Smooth muscle cell (in vitro differentiated cells): Measurements from ENCODE around the gene SERTAD3. TPM values are rescaled to one million over a fixed set of nuclear protein-coding genes. Genes with fewer than 3 reads are reported as not detected.

Experiments
- DNase-seq: peaks from one replicate; lab custom pipeline; 2025; ENCODE audit not compliant: unreplicated experiment; lab: John Stamatoyannopoulos, UW
- H2AFZ ChIP-seq: fragments of 200-600 bp; sonication (generic); 2 replicates; pipeline ENCODE4 v1.6.0; 2016; ENCODE audit warnings: antibody characterized with exemption, low read depth, mild to moderate bottlenecking
- H3F3A ChIP-seq: fragments of 200-600 bp; sonication (generic); 2 replicates; pipeline ENCODE4 v1.6.0; 2017; ENCODE audit warnings: antibody characterized with exemption, low read depth
- H3K27ac ChIP-seq: fragments of 200-600 bp; sonication (generic); 2 replicates; pipeline ENCODE4 v1.5.1; 2016; ENCODE audit warnings: low read depth, mild to moderate bottlenecking
- H3K27me3 ChIP-seq: fragments of 200-600 bp; sonication (generic); 2 replicates; pipeline ENCODE4 v1.6.1; 2016; ENCODE audit warnings: low read depth, mild to moderate bottlenecking
- H3K36me3 ChIP-seq: fragments of 200-600 bp; sonication (generic); 2 replicates; pipeline ENCODE4 v1.5.1; 2016; ENCODE audit warnings: low read depth
- H3K4me1 ChIP-seq: fragments of 200-600 bp; sonication (generic); 2 replicates; pipeline ENCODE4 v1.5.1; 2016; ENCODE audit warnings: low read depth
- H3K4me2 ChIP-seq: fragments of 200-600 bp; sonication (generic); 2 replicates; pipeline ENCODE4 v1.6.0; 2016; ENCODE audit warnings: mild to moderate bottlenecking
- H3K4me3 ChIP-seq: fragments of 200-600 bp; sonication (generic); 2 replicates; pipeline ENCODE4 v1.5.1; 2016; ENCODE audit warnings: mild to moderate bottlenecking
- H3K79me2 ChIP-seq: fragments of 200-600 bp; sonication (generic); 2 replicates; pipeline ENCODE4 v1.6.0; 2016; ENCODE audit warnings: low read depth, mild to moderate bottlenecking
- H3K9ac ChIP-seq: fragments of 200-600 bp; sonication (generic); 2 replicates; pipeline ENCODE4 v1.6.0; 2016; ENCODE audit warnings: low read depth
- H3K9me3 ChIP-seq: fragments of 200-600 bp; sonication (generic); replicated peaks from 2 replicates; pipeline ENCODE4 v1.5.1; 2016; ENCODE audit warnings: low read depth
- H4K20me1 ChIP-seq: fragments of 200-600 bp; sonication (generic); 2 replicates; pipeline ENCODE4 v1.6.0; 2016; ENCODE audit warnings: low read depth
- CTCF ChIP-seq: fragments of 200-600 bp; sonication (generic); IDR thresholded peaks from 2 replicates; pipeline ENCODE4 v1.5.1; 2017; ENCODE audit warnings: borderline replicate concordance, mild to moderate bottlenecking, antibody characterized with exemption; ENCODE audit not compliant: insufficient read depth, poor library complexity, severe bottlenecking
- WGBS: methylation state at CpG from one replicate; pipeline ENCODE4 v1.1.7; 2016; ENCODE audit warnings: low lambda C conversion rate; 5-methylcytosine and 5-hydroxymethylcytosine counted together
- polyA plus RNA-seq: library from polyadenylated mRNA; unstranded; fragments of >200 nt; fragmentation: Nextera tagmentation; extraction: Ambion mirVana; gene quantifications from 2 replicates; pipeline ENCODE4 v1.2.1, GENCODE V29; 2016
- total RNA-seq: library from RNA; depleted of rRNA; stranded (reverse); fragments of >200 nt; gene quantifications from 2 replicates; pipeline ENCODE4 v1.2.3, GENCODE V29; 2014

The SERTAD3 gene
- total and polyA plus RNA-seq, 2 experiments from 2014 or later: 43.1 to 82.9 TPM

GRCh38 chr19:40472516-40472915, 28.4 kb upstream of the SERTAD3 start:
- no peak overlapping the region for H3K9ac ChIP-seq
- no peaks in the 10 kb centered on the region for H3F3A ChIP-seq
- no peaks in the 10 kb centered on the region for H3K4me1 ChIP-seq
- DNase-seq: no peak
- no peaks in the 10 kb centered on the region for H3K36me3 ChIP-seq
- no peak for TF ChIP-seq CTCF
- 95% methylated on average over 13 of the region's 13 CpGs for WGBS
- no peak overlapping the region for H3K4me3 ChIP-seq
- no peaks in the 10 kb centered on the region for H3K79me2 ChIP-seq
- no peak overlapping the region for H3K27ac ChIP-seq
- no peak overlapping the region for H3K4me2 ChIP-seq
- no peak overlapping the region for H2AFZ ChIP-seq
- H3K27me3 ChIP-seq: peaks cover 3% of the 10 kb centered on the region
- no peaks in the 10 kb centered on the region for H4K20me1 ChIP-seq
- H3K9me3 ChIP-seq: no peaks in the 10 kb centered on the region

- H3K79me2 ChIP-seq: no peaks in the 10 kb centered on the region
- peaks cover 2% of the 10 kb centered on the region for H3K4me1 ChIP-seq
- no peak for TF ChIP-seq CTCF
- H3F3A ChIP-seq: no peaks in the 10 kb centered on the region
- no peak overlapping the region for H3K4me3 ChIP-seq
- peaks cover 14% of the 10 kb centered on the region for H3K27me3 ChIP-seq
- H3K27ac ChIP-seq: no peak overlapping the region
- no peak overlapping the region for H3K4me2 ChIP-seq
- DNase-seq: no peak
- no peaks in the 10 kb centered on the region for H3K36me3 ChIP-seq
- H2AFZ ChIP-seq: no peak overlapping the region
- H4K20me1 ChIP-seq: no peaks in the 10 kb centered on the region
- no peaks in the 10 kb centered on the region for H3K9me3 ChIP-seq
- no peak overlapping the region for H3K9ac ChIP-seq
- WGBS: 99% methylated on average over 3 of the region's 3 CpGs
These were observed 27.0 kb upstream of the SERTAD3 start for GRCh38 chr19:40471111-40471510.

- Histone ChIP-seq H3K4me2 (no peak overlapping the region), H3F3A (no peaks in the 10 kb centered on the region), H3K36me3 (no peaks in the 10 kb centered on the region), H3K9me3 (no peaks in the 10 kb centered on the region), H3K4me3 (no peak overlapping the region), H4K20me1 (no peaks in the 10 kb centered on the region), H3K27ac (no peak overlapping the region), H3K9ac (no peak overlapping the region), H3K27me3 (peaks cover 14% of the 10 kb centered on the region), H2AFZ (no peak overlapping the region), H3K4me1 (peaks cover 4% of the 10 kb centered on the region), H3K79me2 (no peaks in the 10 kb centered on the region)
- no peak for TF ChIP-seq CTCF
- WGBS: 97% methylated on average over 6 of the region's 6 CpGs
- no peak for DNase-seq
These were observed 24.9 kb upstream of the SERTAD3 start for GRCh38 chr19:40469011-40469410.

GRCh38 chr19:40466985-40467734, 23.0 kb upstream of the SERTAD3 start, which contains the start of gene SPTBN4:
TSS of gene SPTBN4 (plus strand) at chr19:40467001. CDS start at chr19:40472622, 5,621 bp downstream.
- no peak for TF ChIP-seq CTCF
- H3K4me3 ChIP-seq: peak within 1 kb of the TSS; percentile 41
- no peak within 1 kb of the TSS for H3K9ac ChIP-seq

More at GRCh38 chr19:40466985-40467734, 23.0 kb upstream of the SERTAD3 start, which contains the start of gene SPTBN4:
- Histone ChIP-seq H2AFZ (no peak within 1 kb of the TSS), H3K27ac (no peak within 1 kb of the TSS), H3K4me2 (peak within 1 kb of the TSS; percentile 88), H3K9me3 (no peaks in the 10 kb centered on the region), H4K20me1 (no peaks in the 10 kb centered on the region), H3F3A (no peaks in the 10 kb centered on the region), H3K27me3 (peaks cover 14% of the 10 kb centered on the region), H3K4me1 (peaks cover 4% of the 10 kb centered on the region), H3K36me3 (no peaks in the 10 kb centered on the region), H3K79me2 (no peaks in the 10 kb centered on the region)
- no peak for DNase-seq
- WGBS: 13% methylated on average over 24 of the region's 87 CpGs
